GM19193 (cell line): ENCODE measurements around the gene COL27A1.

Experiments used
- POLR2A ChIP-seq: IDR thresholded peaks from 4 replicates; pipeline ENCODE4 v1.6.1; 2011; ENCODE audit not compliant: insufficient read depth, insufficient read length; ENCODE audit errors: extremely low read depth

The COL27A1 gene

GRCh38 chr9:114178076-114178475 is 22.7 kb downstream of the COL27A1 start:
- no peak for TF ChIP-seq POLR2A

- no peak for TF ChIP-seq POLR2A
Observed at GRCh38 chr9:114178756-114179450, 23.6 kb downstream of the COL27A1 start.

GRCh38 chr9:114179516-114179915 is 24.2 kb downstream of the COL27A1 start:
- TF ChIP-seq POLR2A = no peak

- no peak for TF ChIP-seq POLR2A
Observed at GRCh38 chr9:114180696-114181606, 25.6 kb downstream of the COL27A1 start.

GRCh38 chr9:114181607-114182409 is 26.5 kb downstream of the COL27A1 start:
- no peak for TF ChIP-seq POLR2A

- no peak for TF ChIP-seq POLR2A
Observed at GRCh38 chr9:114183006-114183405, 27.7 kb downstream of the COL27A1 start.

- TF ChIP-seq POLR2A = no peak
Observed at GRCh38 chr9:114184071-114184470, 28.7 kb downstream of the COL27A1 start.

GRCh38 chr9:114184866-114185265 is 29.5 kb downstream of the COL27A1 start:
- no peak for TF ChIP-seq POLR2A

- no peak for TF ChIP-seq POLR2A
Observed at GRCh38 chr9:114185570-114186490, 30.5 kb downstream of the COL27A1 start.

GRCh38 chr9:114186605-114187289 is 31.4 kb downstream of the COL27A1 start:
- TF ChIP-seq POLR2A = no peak

- TF ChIP-seq POLR2A = no peak
Observed at GRCh38 chr9:114187827-114188226, 32.5 kb downstream of the COL27A1 start.

- no peak for TF ChIP-seq POLR2A
Observed at GRCh38 chr9:114189823-114190562, 34.7 kb downstream of the COL27A1 start.

- TF ChIP-seq POLR2A = no peak
Observed at GRCh38 chr9:114190563-114190905, 35.2 kb downstream of the COL27A1 start.
